SK-N-SH treated with all-trans-retinoic acid at 6 μM for 48 hours (cell line): ENCODE measurements around the gene MBOAT2.

Experiments
- BACH2 ChIP-seq: fragments of 250-450 bp; sonication (Bioruptor Pico); IDR thresholded peaks from 2 replicates; pipeline ENCODE4 v1.9.0; 2021; ENCODE audit warnings: mild to moderate bottlenecking, borderline replicate concordance
- CREB5 ChIP-seq: fragments of 250-450 bp; sonication (Bioruptor Pico); IDR thresholded peaks from 2 replicates; pipeline ENCODE4 v1.5.1; 2020; ENCODE audit warnings: low read depth, mild to moderate bottlenecking, moderate library complexity
- CSDC2 ChIP-seq: fragments of 250-450 bp; sonication (Bioruptor Pico); IDR thresholded peaks from 2 replicates; pipeline ENCODE4 v1.5.0; 2020; ENCODE audit warnings: mild to moderate bottlenecking, moderate library complexity
- ESRRG ChIP-seq: fragments of 250-450 bp; sonication (Bioruptor Pico); IDR thresholded peaks from 2 replicates; pipeline ENCODE4 v1.6.1; 2021; ENCODE audit warnings: mild to moderate bottlenecking
- OSR1 ChIP-seq: fragments of 250-450 bp; sonication (Bioruptor Pico); IDR thresholded peaks from 2 replicates; pipeline ENCODE4 v1.8.0; 2022; ENCODE audit warnings: moderate library complexity, mild to moderate bottlenecking, inconsistent platforms
- PATZ1 ChIP-seq: fragments of 250-450 bp; sonication (Bioruptor Pico); IDR thresholded peaks from 2 replicates; pipeline ENCODE4 v1.8.0; 2020; ENCODE audit warnings: mild to moderate bottlenecking, moderate library complexity, borderline replicate concordance
- POU6F1 ChIP-seq: fragments of 250-450 bp; sonication (Bioruptor Pico); IDR thresholded peaks from 2 replicates; pipeline ENCODE4 v1.8.0; 2021; ENCODE audit warnings: low read depth, mild to moderate bottlenecking, moderate library complexity, borderline replicate concordance
- RARB ChIP-seq: fragments of 250-450 bp; sonication (Bioruptor Pico); IDR thresholded peaks from 2 replicates; pipeline ENCODE4 v1.8.0; 2021; ENCODE audit warnings: mild to moderate bottlenecking, moderate library complexity
- SNAI2 ChIP-seq: fragments of 250-450 bp; sonication (Bioruptor Pico); IDR thresholded peaks from 2 replicates; pipeline ENCODE4 v1.5.0; 2020; ENCODE audit warnings: mild to moderate bottlenecking, moderate library complexity
- TCF4 ChIP-seq: fragments of 250-450 bp; sonication (Bioruptor Pico); IDR thresholded peaks from 2 replicates; pipeline ENCODE4 v1.8.0; 2021; ENCODE audit warnings: mild to moderate bottlenecking, moderate library complexity, borderline replicate concordance
- TSHZ2 ChIP-seq: fragments of 250-450 bp; sonication (Bioruptor Pico); IDR thresholded peaks from 2 replicates; pipeline ENCODE4 v1.5.0; 2020; ENCODE audit warnings: mild to moderate bottlenecking, moderate library complexity
- ZC3H10 ChIP-seq: fragments of 250-450 bp; sonication (Bioruptor Pico); IDR thresholded peaks from 2 replicates; pipeline ENCODE4 v1.5.1; 2021; ENCODE audit warnings: mild to moderate bottlenecking, moderate library complexity
- ZNF70 ChIP-seq: fragments of 450-650 bp; formaldehyde crosslinking; IDR thresholded peaks from 2 replicates; pipeline ENCODE4 v1.5.0; 2020; ENCODE audit warnings: mild to moderate bottlenecking, moderate library complexity
- TF ChIP-seq, protein P1 (sequence below): fragments of 250-450 bp; sonication (Bioruptor Pico); IDR thresholded peaks from 2 replicates; pipeline ENCODE4 v1.5.1; 2021; ENCODE audit warnings: mild to moderate bottlenecking, moderate library complexity

GRCh38 chr2:8915941-8916340 lies 87.5 kb downstream of the MBOAT2 start:
- no peak for TF ChIP-seq ZNF70 (CRISPR knock-in tag)
- TF ChIP-seq CSDC2: no peak
- TF ChIP-seq SNAI2: no peak
- TF ChIP-seq RARB (CRISPR knock-in tag): no peak
- no peak for TF ChIP-seq ESRRG (CRISPR knock-in tag)
- TF ChIP-seq TCF4 (CRISPR knock-in tag): no peak
- no peak for TF ChIP-seq PATZ1 (CRISPR knock-in tag)
- TF ChIP-seq CREB5 (CRISPR knock-in tag): no peak
- TF ChIP-seq, protein P1, sequence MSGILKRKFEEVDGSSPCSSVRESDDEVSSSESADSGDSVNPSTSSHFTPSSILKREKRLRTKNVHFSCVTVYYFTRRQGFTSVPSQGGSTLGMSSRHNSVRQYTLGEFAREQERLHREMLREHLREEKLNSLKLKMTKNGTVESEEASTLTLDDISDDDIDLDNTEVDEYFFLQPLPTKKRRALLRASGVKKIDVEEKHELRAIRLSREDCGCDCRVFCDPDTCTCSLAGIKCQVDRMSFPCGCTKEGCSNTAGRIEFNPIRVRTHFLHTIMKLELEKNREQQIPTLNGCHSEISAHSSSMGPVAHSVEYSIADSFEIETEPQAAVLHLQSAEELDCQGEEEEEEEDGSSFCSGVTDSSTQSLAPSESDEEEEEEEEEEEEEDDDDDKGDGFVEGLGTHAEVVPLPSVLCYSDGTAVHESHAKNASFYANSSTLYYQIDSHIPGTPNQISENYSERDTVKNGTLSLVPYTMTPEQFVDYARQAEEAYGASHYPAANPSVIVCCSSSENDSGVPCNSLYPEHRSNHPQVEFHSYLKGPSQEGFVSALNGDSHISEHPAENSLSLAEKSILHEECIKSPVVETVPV: no peak
- TF ChIP-seq OSR1 (CRISPR knock-in tag): no peak
- TF ChIP-seq ZC3H10 (CRISPR knock-in tag): no peak
- no peak for TF ChIP-seq BACH2
- no peak for TF ChIP-seq POU6F1 (CRISPR knock-in tag)
- TF ChIP-seq TSHZ2 (CRISPR knock-in tag): no peak
